Liver (tissue), 9 donors: ENCODE measurements around the gene SPDEF. TPM values are rescaled to one million over a fixed set of nuclear protein-coding genes. Genes with fewer than 3 reads are reported as not detected.

ENCODE experiments used
- DNase-seq: peaks from one replicate; pipeline ENCODE4 v3.0.0-alpha.2; 2017; ENCODE audit warnings: low spot score
- H3K27ac ChIP-seq, 2 donors: one replicate each; pipeline ENCODE4 v1.7.0; 2013; ENCODE audit warnings: inconsistent platforms in 2 of 2, low read length in 2 of 2, control low read depth in 1 of 2, low read depth in 1 of 2, mild to moderate bottlenecking in 1 of 2
- H3K27me3 ChIP-seq, 4 donors: one replicate each; pipeline versions ENCODE4 v1.6.1 to v1.7.0; 2013; ENCODE audit warnings: low read length in 3 of 4, inconsistent platforms in 1 of 4, mild to moderate bottlenecking in 1 of 4, moderate library complexity in 1 of 4; ENCODE audit not compliant: control insufficient read depth in 4 of 4, insufficient read depth in 4 of 4
- H3K36me3 ChIP-seq, 4 donors: one replicate each; pipeline versions ENCODE4 v1.6.1 to v1.7.0; 2013; ENCODE audit warnings: low read length in 3 of 4, mild to moderate bottlenecking in 3 of 4, low read depth in 1 of 4, moderate library complexity in 1 of 4; ENCODE audit not compliant: control insufficient read depth in 4 of 4, insufficient read depth in 3 of 4
- H3K4me1 ChIP-seq, 4 donors: one replicate each; pipeline versions ENCODE4 v1.6.1 to v1.7.0; 2013; ENCODE audit warnings: low read length in 3 of 4, mild to moderate bottlenecking in 3 of 4, moderate library complexity in 1 of 4; ENCODE audit not compliant: control insufficient read depth in 4 of 4, insufficient read depth in 4 of 4
- H3K4me3 ChIP-seq, 3 donors: one replicate each; pipeline versions ENCODE4 v1.6.1 to v1.7.0; 2013; ENCODE audit warnings: low read length in 3 of 3, control low read depth in 1 of 3, low read depth in 1 of 3, mild to moderate bottlenecking in 1 of 3
- H3K9ac ChIP-seq, 2 donors: one replicate each; pipeline ENCODE4 v1.7.0; 2013; ENCODE audit warnings: low read length in 2 of 2, mild to moderate bottlenecking in 2 of 2, moderate library complexity in 2 of 2, control low read depth in 1 of 2, low read depth in 1 of 2
- H3K9me3 ChIP-seq, 4 donors: one replicate each; pipeline versions ENCODE4 v1.6.1 to v1.7.0; 2013; ENCODE audit warnings: low read length in 3 of 4; ENCODE audit not compliant: control insufficient read depth in 4 of 4
- ATF3 ChIP-seq: IDR thresholded peaks from 2 replicates; pipeline ENCODE4 v1.6.1; 2016; ENCODE audit warnings: antibody characterized with exemption
- CTCF ChIP-seq: fragments of 150-350 bp; IDR thresholded peaks from 2 replicates; pipeline ENCODE4 v1.5.1; 2017; ENCODE audit warnings: improper control_type of control experiment, low read depth, low read length; ENCODE audit not compliant: missing input control
- EGR1 ChIP-seq, 2 donors: IDR thresholded peaks; 2 replicates each; pipeline ENCODE4 v1.6.1; 2016 to 2018; ENCODE audit warnings: antibody characterized with exemption in 2 of 2, low read depth in 2 of 2
- FOXA1 ChIP-seq: IDR thresholded peaks from 2 replicates; pipeline ENCODE4 v1.6.1; 2016; ENCODE audit warnings: antibody characterized with exemption
- FOXA2 ChIP-seq: IDR thresholded peaks from 2 replicates; pipeline ENCODE4 v1.6.1; 2016; ENCODE audit warnings: antibody characterized with exemption
- GABPA ChIP-seq, 2 donors: IDR thresholded peaks in 1 of 2; conservative IDR thresholded peaks in 1 of 2; 2 replicates each; pipeline ENCODE4 v1.6.1; 2016; ENCODE audit warnings: antibody characterized with exemption in 2 of 2, mild to moderate bottlenecking in 1 of 2, moderate library complexity in 1 of 2
- HNF4A ChIP-seq, 2 donors: conservative IDR thresholded peaks; 2 replicates each; pipeline ENCODE4 v1.6.1; 2016; ENCODE audit warnings: antibody characterized with exemption in 2 of 2, mild to moderate bottlenecking in 2 of 2
- HNF4G ChIP-seq: IDR thresholded peaks from 2 replicates; pipeline ENCODE4 v1.6.1; 2016; ENCODE audit warnings: antibody characterized with exemption
- JUND ChIP-seq, 2 donors: IDR thresholded peaks; 2 replicates each; pipeline ENCODE4 v1.6.1; 2016; ENCODE audit warnings: antibody characterized with exemption in 2 of 2
- MAX ChIP-seq: IDR thresholded peaks from 2 replicates; pipeline ENCODE4 v1.6.1; 2016; ENCODE audit warnings: antibody characterized with exemption
- NR2F2 ChIP-seq: IDR thresholded peaks from 2 replicates; pipeline ENCODE4 v1.6.1; 2016; ENCODE audit warnings: antibody characterized with exemption
- RAD21 ChIP-seq, 2 donors: IDR thresholded peaks; 2 replicates each; pipeline ENCODE4 v1.6.1; 2016; ENCODE audit warnings: antibody characterized with exemption in 2 of 2, mild to moderate bottlenecking in 2 of 2
- REST ChIP-seq: IDR thresholded peaks from 2 replicates; pipeline ENCODE4 v1.6.1; 2016; ENCODE audit warnings: antibody characterized with exemption, mild to moderate bottlenecking
- RXRA ChIP-seq, 2 donors: IDR thresholded peaks; 2 replicates each; pipeline ENCODE4 v1.6.1; 2017 to 2018; ENCODE audit warnings: antibody characterized with exemption in 2 of 2, mild to moderate bottlenecking in 1 of 2
- SP1 ChIP-seq: IDR thresholded peaks from 2 replicates; pipeline ENCODE4 v1.6.1; 2018; ENCODE audit warnings: antibody characterized with exemption, mild to moderate bottlenecking
- TAF1 ChIP-seq: conservative IDR thresholded peaks from 2 replicates; pipeline ENCODE4 v1.6.1; 2016; ENCODE audit warnings: antibody characterized with exemption, mild to moderate bottlenecking
- YY1 ChIP-seq: IDR thresholded peaks from 2 replicates; pipeline ENCODE4 v1.6.1; 2016; ENCODE audit warnings: antibody characterized with exemption, mild to moderate bottlenecking
- ZBTB33 ChIP-seq: IDR thresholded peaks from 2 replicates; pipeline ENCODE4 v1.6.1; 2016; ENCODE audit warnings: antibody characterized with exemption
- WGBS: extraction: QIAGEN DNeasy Blood & Tissue Kit; methylation state at CpG from one replicate; pipeline ENCODE4 v1.1.7; 2013; 5-methylcytosine and 5-hydroxymethylcytosine counted together
- polyA plus RNA-seq, 2 donors: library from polyadenylated mRNA; stranded (reverse) in 1 of 2; unstranded in 1 of 2; fragments of 200-250 nt in 1 of 2; fragments of >200 nt in 1 of 2; fragmentation: Nextera tagmentation in 1 of 2; extraction: Ambion mirVana in 1 of 2; gene quantifications; one replicate each; pipeline versions ENCODE4 v1.2.1 to v1.2.3, GENCODE V29; 2013 to 2015
- total RNA-seq, 2 donors: library from RNA; depleted of rRNA; stranded (reverse); fragments of >200 nt; gene quantifications; one replicate each; pipeline ENCODE4 v1.2.3, GENCODE V29; 2014
- donor health status: healthy.
- donor health status: healthy.
- donor health status: healthy.
- donor health status: healthy.
- donor health status: healthy.

Gene SPDEF
- total and polyA plus RNA-seq, 4 donors, result 0.05 to 0.09 TPM; not detected in 2

- no peaks in the 10 kb centered on the region for H3K27me3 ChIP-seq
- TF ChIP-seq RXRA (IDR thresholded peaks at IDR 0.05) (no peak), SP1 (no peak), TAF1 (no peak), NR2F2 (no peak), ATF3 (no peak), GABPA (IDR thresholded peaks at IDR 0.05 in 1 of 2, conservative IDR thresholded peaks at IDR 0.05 in 1 of 2) (no peak), JUND (IDR thresholded peaks at IDR 0.05) (no peak), FOXA1 (no peak), FOXA2 (no peak), RAD21 (IDR thresholded peaks at IDR 0.05) (no peak), REST (no peak), CTCF (no peak), HNF4A (conservative IDR thresholded peaks at IDR 0.05) (no peak), ZBTB33 (no peak), HNF4G (no peak), EGR1 (IDR thresholded peaks at IDR 0.05; ENCODE audit: low read depth in 2 of 2) (no peak), YY1 (no peak), MAX (no peak)
- WGBS, result 85% methylated on average over 6 of the region's 6 CpGs
- no peak overlapping the region for H3K9ac ChIP-seq
- H3K27ac ChIP-seq, result no peak overlapping the region
- H3K9me3 ChIP-seq, result no peaks in the 10 kb centered on the region
- DNase-seq, result no peak
- H3K4me1 ChIP-seq, result no peaks in the 10 kb centered on the region
- no peak overlapping the region for H3K4me3 ChIP-seq
- H3K36me3 ChIP-seq, result no peaks in the 10 kb centered on the region
Measured at GRCh38 chr6:34511214-34511914, 44.8 kb downstream of the SPDEF start.
